ENCODE measurements around the gene NBEAL2.

The NBEAL2 gene

GRCh38 chr3:46996689-46997452, 17.4 kb downstream of the NBEAL2 start:
- no peak overlapping the region for H3K4me3 ChIP-seq (replicated peaks; ENCODE audit: low read depth, low read length)
- H3K27me3 ChIP-seq (replicated peaks; ENCODE audit: control insufficient read depth, insufficient read depth, low read length) = no peaks in the 10 kb centered on the region
- no peak for DNase-seq (ENCODE audit: extremely low read depth, insufficient read length)
- peaks cover 71% of the 10 kb centered on the region for H3K36me3 ChIP-seq (ENCODE audit: control insufficient read depth, insufficient read depth, low read length)
- TF ChIP-seq, protein P1, sequence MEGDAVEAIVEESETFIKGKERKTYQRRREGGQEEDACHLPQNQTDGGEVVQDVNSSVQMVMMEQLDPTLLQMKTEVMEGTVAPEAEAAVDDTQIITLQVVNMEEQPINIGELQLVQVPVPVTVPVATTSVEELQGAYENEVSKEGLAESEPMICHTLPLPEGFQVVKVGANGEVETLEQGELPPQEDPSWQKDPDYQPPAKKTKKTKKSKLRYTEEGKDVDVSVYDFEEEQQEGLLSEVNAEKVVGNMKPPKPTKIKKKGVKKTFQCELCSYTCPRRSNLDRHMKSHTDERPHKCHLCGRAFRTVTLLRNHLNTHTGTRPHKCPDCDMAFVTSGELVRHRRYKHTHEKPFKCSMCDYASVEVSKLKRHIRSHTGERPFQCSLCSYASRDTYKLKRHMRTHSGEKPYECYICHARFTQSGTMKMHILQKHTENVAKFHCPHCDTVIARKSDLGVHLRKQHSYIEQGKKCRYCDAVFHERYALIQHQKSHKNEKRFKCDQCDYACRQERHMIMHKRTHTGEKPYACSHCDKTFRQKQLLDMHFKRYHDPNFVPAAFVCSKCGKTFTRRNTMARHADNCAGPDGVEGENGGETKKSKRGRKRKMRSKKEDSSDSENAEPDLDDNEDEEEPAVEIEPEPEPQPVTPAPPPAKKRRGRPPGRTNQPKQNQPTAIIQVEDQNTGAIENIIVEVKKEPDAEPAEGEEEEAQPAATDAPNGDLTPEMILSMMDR (IDR thresholded peaks at IDR 0.05; ENCODE audit: insufficient read depth, low read length, poor library complexity, severe bottlenecking) = no peak

GRCh38 chr3:46997453-46998091, 18.1 kb downstream of the NBEAL2 start:
- DNase-seq (ENCODE audit: extremely low read depth, insufficient read length) = no peak
- TF ChIP-seq, protein P1 (IDR thresholded peaks at IDR 0.05; ENCODE audit: insufficient read depth, low read length, poor library complexity, severe bottlenecking) = no peak
- Histone ChIP-seq H3K36me3 (ENCODE audit: control insufficient read depth, insufficient read depth, low read length) (peaks cover 72% of the 10 kb centered on the region), H3K27me3 (replicated peaks; ENCODE audit: control insufficient read depth, insufficient read depth, low read length) (no peaks in the 10 kb centered on the region), H3K4me3 (replicated peaks; ENCODE audit: low read depth, low read length) (no peak overlapping the region)

- DNase-seq (ENCODE audit: extremely low read depth, insufficient read length) = peak; percentile 77
- Histone ChIP-seq H3K4me3 (replicated peaks; ENCODE audit: low read depth, low read length) (no peak overlapping the region), H3K36me3 (ENCODE audit: control insufficient read depth, insufficient read depth, low read length) (peaks cover 75% of the 10 kb centered on the region), H3K27me3 (replicated peaks; ENCODE audit: control insufficient read depth, insufficient read depth, low read length) (no peaks in the 10 kb centered on the region)
- TF ChIP-seq, protein P1 (IDR thresholded peaks at IDR 0.05; ENCODE audit: insufficient read depth, low read length, poor library complexity, severe bottlenecking) = peak; percentile 92
Observed at GRCh38 chr3:46998121-46998851, 18.8 kb downstream of the NBEAL2 start.

- Histone ChIP-seq H3K36me3 (ENCODE audit: control insufficient read depth, insufficient read depth, low read length) (peaks cover 75% of the 10 kb centered on the region), H3K27me3 (replicated peaks; ENCODE audit: control insufficient read depth, insufficient read depth, low read length) (no peaks in the 10 kb centered on the region), H3K4me3 (replicated peaks; ENCODE audit: low read depth, low read length) (no peak overlapping the region)
- DNase-seq (ENCODE audit: extremely low read depth, insufficient read length) = no peak
- TF ChIP-seq, protein P1 (IDR thresholded peaks at IDR 0.05; ENCODE audit: insufficient read depth, low read length, poor library complexity, severe bottlenecking) = no peak
Observed at GRCh38 chr3:46998852-46999515, 19.5 kb downstream of the NBEAL2 start.

- Histone ChIP-seq H3K4me3 (replicated peaks; ENCODE audit: low read depth, low read length) (no peak overlapping the region), H3K36me3 (ENCODE audit: control insufficient read depth, insufficient read depth, low read length) (peaks cover 77% of the 10 kb centered on the region), H3K27me3 (replicated peaks; ENCODE audit: control insufficient read depth, insufficient read depth, low read length) (no peaks in the 10 kb centered on the region)
- DNase-seq (ENCODE audit: extremely low read depth, insufficient read length) = no peak
- TF ChIP-seq, protein P1 (IDR thresholded peaks at IDR 0.05; ENCODE audit: insufficient read depth, low read length, poor library complexity, severe bottlenecking) = no peak
Observed at GRCh38 chr3:46999516-47000197, 20.2 kb downstream of the NBEAL2 start.

Data from GM06990 (cell line).